ENCODE data around the gene FGF13.

GRCh38 chrX:138651494-138651893 lies 60.0 kb downstream of the FGF13 start:
- no peak for TF ChIP-seq CTCF (CRISPR knock-in tag; IDR thresholded peaks at IDR 0.05)
- TF ChIP-seq SRF (IDR thresholded peaks at IDR 0.05; ENCODE audit: low read depth, low read length), result no peak

Data from HepG2 (cell line).